Nephron (organoid): ENCODE measurements around the gene POLH.

Experiments used
- H3K27ac Mint-ChIP-seq, 3 experiments: 2 replicates each; pipeline ENCODE4 v1.8.0; 2020; ENCODE audit warnings: mixed read lengths in 3 of 3, mild to moderate bottlenecking in 2 of 3, moderate library complexity in 1 of 3
- H3K27me3 Mint-ChIP-seq: 2 replicates; pipeline ENCODE4 v1.8.0; 2021; ENCODE audit warnings: low read depth, mild to moderate bottlenecking, moderate library complexity, mixed read lengths
- H3K36me3 Mint-ChIP-seq: 2 replicates; pipeline ENCODE4 v1.8.0; 2020; ENCODE audit warnings: low read depth, mixed read lengths
- H3K4me1 Mint-ChIP-seq: 2 replicates; pipeline ENCODE4 v1.8.0; 2020; ENCODE audit warnings: mixed read lengths
- H3K4me3 Mint-ChIP-seq, 3 experiments: 2 replicates each; pipeline ENCODE4 v1.8.0; 2020; ENCODE audit warnings: mild to moderate bottlenecking in 3 of 3, mixed read lengths in 3 of 3, moderate library complexity in 2 of 3
- H3K9me3 Mint-ChIP-seq: 2 replicates; pipeline ENCODE4 v1.8.0; 2020; ENCODE audit warnings: mixed read lengths
- CTCF ChIP-seq, 3 experiments: fragments of 200-600 bp; sonication (generic); IDR thresholded peaks; one replicate each; pipeline ENCODE4 v1.5.0; 2021; ENCODE audit warnings: antibody characterized with exemption in 3 of 3; ENCODE audit not compliant: unreplicated experiment in 3 of 3

POLH gene

GRCh38 chr6:43616725-43617472 is 40.9 kb downstream of the POLH start:
- Mint-ChIP-seq H3K9me3 (no peaks in the 10 kb centered on the region), H3K4me1 (no peaks in the 10 kb centered on the region), H3K27me3 (no peaks in the 10 kb centered on the region), H3K4me3 (no peak overlapping the region), H3K27ac (no peak overlapping the region), H3K36me3 (peaks cover 33% of the 10 kb centered on the region)
- TF ChIP-seq CTCF (IDR thresholded peaks at IDR 0.05; ENCODE audit: unreplicated experiment in 3 of 3): no peak

DNA sequence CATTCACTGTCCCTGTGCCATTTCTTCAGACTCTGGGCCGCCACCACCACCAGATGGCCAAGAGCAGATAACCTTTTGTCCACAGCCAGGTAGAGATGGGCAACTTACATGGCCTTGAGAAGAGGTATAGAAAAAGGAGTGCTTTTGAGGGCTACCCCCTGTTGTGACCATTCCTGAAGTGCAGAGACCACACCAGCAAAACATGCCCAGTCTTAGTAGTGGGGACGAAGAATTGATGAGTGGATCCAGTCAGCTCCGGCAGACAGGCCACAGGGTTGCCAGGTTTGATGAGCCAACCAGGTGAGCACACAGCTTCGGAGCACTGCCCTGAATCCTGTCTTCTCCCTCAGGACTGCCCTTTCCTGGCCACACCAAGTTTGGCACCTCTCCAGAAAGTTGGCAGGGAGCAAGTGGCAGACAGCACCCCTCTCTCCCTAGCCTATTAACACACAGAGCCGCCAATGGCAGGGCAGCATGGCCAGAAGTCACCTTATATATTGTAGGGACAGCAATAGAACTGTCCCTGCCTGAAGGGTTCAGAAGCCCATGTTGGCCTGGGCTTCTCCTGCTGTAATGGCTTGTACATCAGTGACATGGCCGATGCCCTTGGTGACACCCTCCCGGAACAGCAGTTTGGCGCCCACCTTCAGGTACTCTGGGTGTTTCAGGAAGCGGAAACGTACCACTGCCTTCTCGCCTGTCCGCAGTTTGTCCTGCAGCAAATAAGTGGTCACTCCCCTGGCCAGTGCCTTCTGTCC is 45.3 kb downstream of the POLH start:
- no peak for TF ChIP-seq CTCF (IDR thresholded peaks at IDR 0.05; ENCODE audit: unreplicated experiment in 3 of 3)
- Mint-ChIP-seq H3K27ac (no peak overlapping the region), H3K9me3 (no peaks in the 10 kb centered on the region), H3K4me3 (no peak overlapping the region), H3K36me3 (peaks cover 47% of the 10 kb centered on the region), H3K27me3 (no peaks in the 10 kb centered on the region), H3K4me1 (no peaks in the 10 kb centered on the region)

DNA sequence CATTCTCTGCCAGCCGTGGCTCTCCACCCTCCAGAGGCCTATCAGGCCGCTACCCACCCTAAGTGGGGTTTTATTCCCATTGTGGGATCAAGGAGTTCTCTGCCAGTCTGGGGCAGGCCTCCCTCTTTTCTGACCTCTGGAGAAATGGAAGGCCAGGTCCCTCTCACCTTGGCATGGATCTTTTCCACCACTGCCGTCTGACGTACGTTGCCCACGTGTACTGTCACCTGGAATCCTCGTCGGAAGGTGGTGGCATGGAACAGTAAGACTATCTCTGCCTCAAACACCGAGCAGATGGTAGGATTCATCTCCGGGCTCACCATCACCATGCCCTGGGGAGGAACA is 45.8 kb downstream of the POLH start:
- no peaks in the 10 kb centered on the region for H3K27me3 Mint-ChIP-seq
- TF ChIP-seq CTCF (IDR thresholded peaks at IDR 0.05; ENCODE audit: unreplicated experiment in 3 of 3): no peak
- H3K27ac Mint-ChIP-seq: no peak overlapping the region
- no peaks in the 10 kb centered on the region for H3K9me3 Mint-ChIP-seq
- H3K4me3 Mint-ChIP-seq: no peak overlapping the region
- peaks cover 49% of the 10 kb centered on the region for H3K36me3 Mint-ChIP-seq
- H3K4me1 Mint-ChIP-seq: peaks cover 2% of the 10 kb centered on the region

GRCh38 chr6:43622541-43622940 is 46.6 kb downstream of the POLH start:
- peaks cover 9% of the 10 kb centered on the region for H3K4me1 Mint-ChIP-seq
- no peak overlapping the region for H3K27ac Mint-ChIP-seq
- no peak overlapping the region for H3K4me3 Mint-ChIP-seq
- peaks cover 56% of the 10 kb centered on the region for H3K36me3 Mint-ChIP-seq
- no peaks in the 10 kb centered on the region for H3K9me3 Mint-ChIP-seq
- TF ChIP-seq CTCF (IDR thresholded peaks at IDR 0.05; ENCODE audit: unreplicated experiment in 3 of 3): no peak
- no peaks in the 10 kb centered on the region for H3K27me3 Mint-ChIP-seq

- no peak for TF ChIP-seq CTCF (IDR thresholded peaks at IDR 0.05; ENCODE audit: unreplicated experiment in 3 of 3)
- peaks cover 20% of the 10 kb centered on the region for H3K4me1 Mint-ChIP-seq
- no peaks in the 10 kb centered on the region for H3K27me3 Mint-ChIP-seq
- H3K36me3 Mint-ChIP-seq: peaks cover 57% of the 10 kb centered on the region
- no peaks in the 10 kb centered on the region for H3K9me3 Mint-ChIP-seq
- H3K4me3 Mint-ChIP-seq: peak overlapping the region in 2 of 3 experiments; percentile 22 to 52
- no peak overlapping the region for H3K27ac Mint-ChIP-seq
These were observed 48.1 kb downstream of the POLH start for GRCh38 chr6:43623880-43624785.
